ENCODE measurements around the gene PDGFD.

The PDGFD gene

DNA sequence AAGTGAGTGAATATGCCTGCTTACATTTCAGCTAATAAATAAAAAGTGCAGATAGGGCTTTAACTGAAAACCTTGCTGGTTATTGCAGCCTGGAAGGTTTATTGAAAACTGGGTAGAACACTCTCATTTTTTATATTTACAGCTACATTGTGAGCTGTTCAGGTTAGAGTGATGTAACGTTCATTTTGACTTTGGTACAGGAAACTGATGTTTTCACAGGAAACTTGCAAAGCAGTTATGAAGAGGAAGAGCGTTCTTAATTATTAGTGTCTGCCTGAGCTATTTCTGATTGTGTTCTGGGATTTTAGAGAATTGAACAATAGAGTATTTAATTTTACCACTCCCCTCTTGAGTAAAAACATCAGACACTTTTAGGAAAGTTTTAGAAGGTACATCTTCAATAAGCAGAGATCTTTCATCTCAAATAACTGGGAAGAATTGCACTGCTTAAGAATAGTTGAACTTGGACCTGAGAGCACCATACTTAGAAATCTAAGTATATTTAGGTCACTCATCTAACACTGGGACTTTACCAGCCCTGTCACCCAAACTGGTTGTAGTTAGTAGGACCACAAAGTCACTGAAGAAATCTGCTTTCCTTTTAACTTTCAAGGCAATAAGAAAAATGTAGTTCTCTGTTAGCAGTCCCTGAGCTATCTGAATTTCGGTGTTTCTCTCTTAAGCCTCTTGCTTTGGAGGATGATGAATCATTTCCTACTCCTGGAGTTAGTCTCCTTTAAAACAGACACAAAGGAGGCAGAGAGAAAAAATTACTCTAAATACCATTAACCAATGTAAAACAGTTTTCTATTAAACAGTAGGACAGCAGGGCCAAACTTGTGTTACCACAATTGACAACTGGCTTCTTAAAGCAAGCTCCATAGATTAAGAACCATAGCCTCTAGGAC lies 256.1 kb downstream of the PDGFD start:
- DNase-seq: peak in 1 of 5 experiments; percentile 4

- DNase-seq: no peak
Measured at GRCh38 chr11:103907136-103907535, 256.8 kb downstream of the PDGFD start.

DNA sequence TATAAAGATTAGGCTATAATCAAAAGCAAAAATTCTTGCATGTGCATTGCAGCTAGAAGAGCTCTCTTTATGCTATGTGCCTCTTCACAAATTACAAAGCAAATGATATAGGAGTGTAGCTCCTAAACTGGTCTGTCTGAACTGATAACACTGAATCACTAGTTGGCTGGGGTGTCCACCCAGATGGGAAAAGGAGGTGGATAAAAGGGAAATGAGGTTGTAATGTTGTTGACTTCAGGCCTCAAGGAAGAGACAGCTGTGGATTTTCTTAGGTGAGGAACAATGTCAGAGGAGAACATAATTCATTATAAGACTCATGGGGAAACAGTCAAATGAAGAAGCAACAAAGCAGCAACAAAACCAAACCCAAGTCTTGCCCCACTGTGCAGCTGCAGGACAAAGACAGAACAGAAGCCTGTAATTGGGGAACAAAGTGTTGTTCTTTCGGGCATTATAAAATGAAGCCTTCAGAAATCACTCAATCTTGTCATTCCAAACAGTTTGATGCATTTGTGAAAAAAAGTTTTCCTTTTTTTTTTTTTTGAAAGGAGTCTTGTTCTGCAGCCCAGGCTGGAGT lies 257.6 kb downstream of the PDGFD start:
- no peak for DNase-seq

GRCh38 chr11:103904324-103904667 lies 259.7 kb downstream of the PDGFD start:
- DNase-seq: no peak

DNA sequence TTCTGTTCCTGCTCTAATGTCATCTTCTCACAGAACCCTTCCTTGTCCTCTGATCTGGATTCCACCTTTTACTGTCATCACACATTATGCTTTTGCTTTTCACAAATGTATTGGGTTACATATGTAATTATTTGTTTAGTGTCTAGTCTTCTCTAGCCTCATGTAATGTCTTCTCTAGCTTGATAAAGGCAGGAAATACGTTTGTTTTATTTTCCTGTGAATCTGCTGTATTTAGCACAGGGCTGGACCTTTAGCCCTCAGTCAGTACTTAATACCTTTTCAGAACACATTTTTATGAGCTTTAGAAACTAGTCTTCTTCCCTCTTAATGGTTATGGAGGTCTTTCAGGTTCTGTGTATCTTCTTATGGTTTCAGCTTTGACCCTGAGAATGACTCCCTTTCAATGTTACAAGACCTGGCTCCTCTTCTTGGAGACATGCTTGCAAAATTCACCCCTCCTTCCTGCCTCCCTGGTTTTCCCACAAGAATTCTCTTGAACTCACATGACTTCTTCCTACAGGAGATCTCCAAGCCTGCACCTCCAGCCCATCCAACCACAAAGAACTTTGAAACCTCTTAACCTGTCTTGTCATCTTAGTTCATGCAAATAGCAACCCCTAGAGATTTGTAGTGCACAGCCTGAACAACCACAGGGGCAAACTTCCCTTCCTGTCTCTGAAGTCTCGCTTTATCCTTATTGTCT lies 260.2 kb downstream of the PDGFD start:
- DNase-seq: no peak

- DNase-seq: no peak
Measured at GRCh38 chr11:103902994-103903393, 261.0 kb downstream of the PDGFD start.

DNA sequence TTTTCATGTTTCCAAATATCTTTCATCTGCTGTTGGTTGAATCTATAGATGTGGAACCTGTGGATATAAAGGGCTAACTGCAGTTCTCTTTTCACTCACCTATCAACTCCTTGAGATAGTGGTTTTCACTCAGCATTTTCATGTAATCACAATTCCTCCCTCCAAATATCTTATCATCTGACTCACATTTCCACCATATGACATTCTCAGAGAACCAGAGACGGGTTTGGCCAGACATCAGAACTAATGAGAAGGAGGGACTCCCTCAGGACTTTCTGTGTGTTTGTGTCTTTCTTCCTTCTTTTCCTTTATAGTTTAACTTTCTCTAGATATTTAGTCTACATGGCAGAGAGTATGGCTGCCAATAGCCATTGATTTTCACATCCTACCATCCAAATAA lies 262.3 kb downstream of the PDGFD start:
- DNase-seq: no peak

GRCh38 chr11:103898577-103899336 lies 265.2 kb downstream of the PDGFD start:
- no peak for DNase-seq

GRCh38 chr11:103898065-103898464 lies 265.9 kb downstream of the PDGFD start:
- DNase-seq: no peak

DNA sequence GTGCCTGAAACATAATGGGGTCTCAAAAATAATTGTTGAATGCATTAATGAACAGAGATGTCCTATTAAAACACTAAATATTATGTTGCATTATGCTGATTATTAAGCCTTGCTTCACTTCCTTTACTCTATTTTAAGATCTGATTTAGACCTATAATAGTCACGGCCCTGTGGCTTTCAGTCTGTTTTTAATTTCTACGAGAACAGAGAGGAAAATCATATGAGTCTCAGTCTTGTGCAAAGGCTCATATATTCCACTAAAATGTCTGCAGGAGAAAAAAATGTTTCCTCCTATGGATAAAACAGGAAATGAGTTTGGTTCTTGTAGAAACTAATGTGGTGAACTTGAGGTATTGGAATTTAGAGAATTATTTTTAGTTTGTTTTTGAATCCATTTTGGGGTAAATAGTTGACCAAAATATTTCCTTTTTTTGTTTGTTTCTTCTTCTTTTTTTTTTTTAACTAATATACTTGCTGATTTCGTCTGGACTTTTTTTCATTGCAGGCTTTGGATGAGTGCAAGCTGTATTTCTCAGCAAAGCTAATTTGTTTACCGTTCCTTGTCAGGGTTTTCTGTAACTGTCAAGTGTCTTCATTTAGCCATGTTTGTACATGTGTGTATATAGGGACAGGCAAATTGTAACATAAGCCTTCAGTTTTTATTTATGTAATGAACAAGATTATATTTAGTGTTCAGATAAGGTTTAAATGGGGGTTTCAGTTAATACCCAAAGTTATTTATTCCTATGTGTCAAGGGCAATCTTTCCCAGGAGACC lies 266.6 kb downstream of the PDGFD start:
- DNase-seq: no peak

DNA sequence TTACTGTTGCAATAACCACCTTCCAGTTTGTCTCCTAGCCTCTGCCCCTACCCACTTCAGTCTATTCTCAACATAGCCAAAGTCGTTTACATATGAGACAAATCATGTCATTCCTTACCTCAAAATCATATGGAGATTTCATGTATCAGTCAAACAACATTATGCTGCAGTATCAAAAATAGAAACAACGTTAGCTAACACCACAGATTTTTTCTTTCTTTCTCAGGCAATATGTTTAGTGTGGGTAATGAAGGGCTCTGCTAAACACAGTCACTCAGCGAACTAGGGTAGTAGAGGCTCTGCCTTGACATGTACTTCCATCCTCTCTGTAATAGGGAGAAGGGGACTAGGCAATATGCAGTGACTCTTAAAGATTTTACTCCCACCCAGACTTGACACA lies 268.8 kb downstream of the PDGFD start:
- DNase-seq: no peak

- no peak for DNase-seq
Measured at GRCh38 chr11:103894673-103895072, 269.3 kb downstream of the PDGFD start.

DNA sequence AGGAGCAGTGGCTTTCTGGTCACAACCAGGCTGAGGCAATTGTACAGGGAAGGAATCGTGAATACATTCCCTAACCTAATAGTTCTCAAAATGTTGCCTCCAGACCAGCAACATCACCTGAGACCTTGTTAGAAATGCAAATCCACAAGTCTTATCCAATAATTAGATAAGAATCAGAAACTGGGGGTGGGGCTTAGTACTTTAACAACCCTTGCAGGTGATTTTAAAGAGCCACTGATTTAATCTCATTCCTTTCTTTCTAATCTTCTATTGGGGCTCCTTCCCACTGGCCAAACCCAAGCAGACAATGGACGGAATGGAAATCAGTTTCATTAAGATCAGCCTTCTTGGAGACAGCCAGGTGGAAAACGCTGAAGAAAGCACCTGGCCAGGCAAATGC lies 269.9 kb downstream of the PDGFD start:
- DNase-seq: no peak

DNA sequence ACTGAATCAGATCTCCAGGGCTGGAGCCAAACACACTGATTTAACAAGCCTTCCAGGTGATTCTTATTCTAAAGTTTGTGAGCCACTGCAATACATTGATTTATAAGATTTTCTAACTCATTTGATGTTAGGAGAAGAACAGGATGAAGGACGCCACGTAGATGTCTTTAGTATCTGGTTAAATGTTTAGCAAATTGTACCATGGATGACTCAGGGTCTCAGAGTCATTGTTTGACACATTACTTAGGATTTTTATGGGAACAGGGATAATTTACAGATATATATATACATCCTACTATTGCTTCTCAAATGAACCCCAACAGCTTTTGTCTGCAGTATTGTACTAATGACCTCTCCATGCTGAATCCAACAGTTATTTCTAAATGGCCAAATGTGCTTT lies 270.6 kb downstream of the PDGFD start:
- no peak for DNase-seq

GRCh38 chr11:103892603-103893002 lies 271.3 kb downstream of the PDGFD start:
- DNase-seq: no peak

GRCh38 chr11:103890654-103891053 lies 273.3 kb downstream of the PDGFD start:
- DNase-seq: no peak

DNA sequence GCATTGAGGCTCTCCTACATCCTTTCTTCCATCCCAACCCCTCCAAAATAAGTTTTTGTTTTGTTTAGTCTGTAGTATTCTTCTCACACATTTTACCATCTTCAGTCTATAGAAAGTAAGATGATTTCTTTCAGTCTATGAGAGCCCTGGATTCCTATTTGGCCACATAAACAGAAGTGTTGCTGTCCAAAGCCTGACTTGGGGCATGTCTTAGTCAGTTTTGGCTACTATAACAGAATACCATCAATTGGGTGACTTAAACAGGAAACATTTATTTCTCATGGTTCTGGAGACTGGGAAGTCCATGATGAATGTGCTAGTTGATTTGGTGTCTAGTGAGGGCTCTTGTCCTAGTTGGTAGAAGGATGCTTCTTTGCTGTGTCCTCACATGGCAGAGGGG lies 274.3 kb downstream of the PDGFD start:
- DNase-seq: no peak

- no peak for DNase-seq
Measured at GRCh38 chr11:103888541-103888951, 275.4 kb downstream of the PDGFD start.

DNA sequence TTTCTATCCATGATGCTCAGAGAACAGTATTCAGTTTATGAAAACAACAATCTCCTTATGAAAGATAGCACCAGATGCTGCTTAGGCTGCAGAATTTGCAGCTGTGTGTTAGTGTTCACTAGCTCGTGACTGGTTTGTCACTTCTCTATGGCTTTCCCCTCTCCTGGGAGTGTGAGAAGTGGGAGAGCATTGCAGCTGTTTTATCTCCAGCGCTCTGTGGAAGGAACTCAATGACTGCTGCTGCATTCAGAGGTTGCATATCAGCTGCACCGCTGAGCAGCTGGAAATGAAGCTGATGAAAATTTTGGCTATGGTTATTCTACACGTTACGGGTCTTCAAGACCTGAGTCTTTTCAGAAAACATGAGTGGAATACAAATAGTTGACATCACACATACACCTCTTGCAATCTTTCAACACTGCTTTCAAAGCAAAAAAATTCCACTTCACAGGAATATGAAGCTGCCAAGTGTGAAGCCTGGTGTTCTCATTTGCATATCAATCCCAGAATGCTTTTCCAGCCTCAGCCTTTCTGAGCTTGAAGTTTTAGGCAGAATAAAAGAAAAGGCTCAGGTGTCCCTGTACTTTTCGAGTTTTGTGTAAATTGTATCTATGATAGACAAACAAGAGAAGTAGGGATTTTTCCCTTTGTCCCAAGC lies 276.8 kb downstream of the PDGFD start:
- DNase-seq: no peak

- DNase-seq: no peak
Measured at GRCh38 chr11:103883856-103884255, 280.1 kb downstream of the PDGFD start.

DNA sequence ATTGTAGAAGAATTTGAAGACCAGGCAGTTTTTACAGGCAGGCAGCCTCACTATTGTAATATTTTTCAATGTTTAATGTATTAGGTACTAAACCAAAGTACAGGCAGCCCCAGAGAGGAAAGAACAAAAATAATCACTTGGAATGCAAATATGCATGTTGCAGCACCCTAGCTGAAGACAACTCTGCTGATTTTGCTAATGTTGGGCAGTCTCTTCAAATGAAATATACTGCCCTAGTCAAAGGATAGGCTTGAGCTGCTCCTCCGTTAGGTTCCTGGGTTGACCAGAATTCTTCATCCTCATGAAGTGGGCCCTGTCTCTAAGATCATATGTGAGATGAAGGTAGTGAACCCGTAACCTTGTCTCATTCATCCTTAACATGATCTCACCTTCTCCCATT lies 280.7 kb downstream of the PDGFD start:
- DNase-seq: no peak

- DNase-seq: no peak
Measured at GRCh38 chr11:103881584-103881983, 282.4 kb downstream of the PDGFD start.
